Hematopoietic multipotent progenitor cell (in vitro differentiated cells): ENCODE results near the gene SRRD. TPM values are rescaled to one million over a fixed set of nuclear protein-coding genes. Genes with fewer than 3 reads are reported as not detected.
A peak's percentile ranks its signal among the peaks of the same experiment; 100 is the strongest.
"Not testable (repeated sequence)": the region's sequence is repeated elsewhere in the genome, so short reads cannot be mapped to it uniquely, and the experiment has no call there.

ENCODE experiments used
- DNase-seq, 3 donors: peaks; one replicate each; pipeline ENCODE4 v3.0.0-alpha.2; 2011 to 2015; ENCODE audit warnings: low read depth in 2 of 3, low spot score in 2 of 3
- total RNA-seq: library from RNA; depleted of rRNA; stranded (reverse); fragments of >200 nt; gene quantifications from one replicate; pipeline ENCODE4 v1.2.3, GENCODE V29; 2012

SRRD gene
- total RNA-seq, 1 donor, result 8.3 TPM

DNA sequence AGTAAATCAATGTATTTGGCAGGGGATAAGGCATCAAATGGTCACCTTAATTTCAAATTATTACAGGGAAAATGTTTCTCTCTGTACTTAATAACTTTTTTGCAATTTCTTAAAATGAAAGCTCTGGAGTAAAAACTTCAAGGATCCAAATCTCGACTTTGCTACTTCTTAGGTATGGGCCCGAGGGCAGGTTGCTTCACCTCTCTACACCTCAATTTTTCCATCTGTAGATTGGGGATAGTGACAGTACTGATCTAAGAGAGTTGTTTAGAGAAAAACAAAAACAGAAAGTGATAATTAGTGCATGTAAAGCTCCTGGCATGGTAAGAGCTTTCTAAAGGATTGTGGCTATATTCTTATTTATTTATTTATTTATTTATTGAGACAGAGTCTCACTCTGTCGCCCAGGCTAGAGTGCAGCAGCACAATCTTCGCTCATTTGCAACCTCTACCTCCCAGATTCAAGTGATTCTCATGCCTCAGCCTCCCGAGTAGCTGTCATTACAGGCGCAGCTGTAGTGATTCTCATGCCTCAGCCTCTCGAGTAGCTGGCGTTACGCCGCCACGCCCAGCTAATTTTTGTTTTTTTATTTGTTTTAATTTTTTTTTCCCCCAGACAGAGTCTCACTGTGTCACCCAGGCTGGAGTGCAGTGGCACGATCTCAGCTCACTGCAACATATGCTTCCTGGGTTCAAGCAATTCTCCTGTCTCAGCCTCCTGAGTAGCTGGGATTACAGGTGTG, 30.9 kb downstream of the SRRD start:
- DNase-seq, result no peak

DNA sequence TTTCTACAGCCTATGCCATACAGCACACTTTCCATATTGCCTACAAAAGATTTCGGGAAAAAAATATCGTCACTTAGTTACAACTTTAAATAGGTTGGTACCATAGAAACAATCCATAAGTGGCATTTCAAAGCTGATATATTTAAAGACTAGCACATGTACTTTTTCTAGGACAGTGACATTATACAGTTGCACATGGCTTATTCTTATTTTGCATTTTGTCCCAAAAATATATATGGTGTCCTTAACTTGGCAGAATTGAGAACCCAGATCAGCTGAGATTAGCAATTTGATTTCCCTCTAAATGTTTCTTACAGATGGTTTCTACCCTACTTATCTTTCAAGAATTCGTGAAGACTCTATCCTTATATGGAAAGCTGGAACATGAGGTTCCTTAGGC, 32.3 kb downstream of the SRRD start:
- DNase-seq, result no peak

DNA sequence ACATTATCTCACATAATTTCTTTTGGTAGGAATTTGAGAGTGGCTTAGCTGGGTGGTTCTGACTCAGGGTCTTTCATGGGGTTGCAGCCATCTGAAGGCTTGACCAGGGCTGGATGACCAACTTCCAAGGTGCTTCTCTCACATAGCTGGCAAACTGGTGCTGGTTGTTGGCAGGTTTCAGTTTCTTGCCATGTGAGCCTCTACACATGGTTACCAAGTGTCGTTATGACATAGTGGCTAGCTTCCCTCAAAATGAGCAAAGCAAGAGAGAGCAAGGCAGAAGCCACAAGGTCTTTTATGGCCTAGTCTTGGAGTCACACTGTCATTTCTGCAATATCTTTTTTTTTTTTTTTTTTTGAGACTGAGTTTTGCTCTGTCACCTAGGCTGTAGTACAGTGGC, 32.8 kb downstream of the SRRD start:
- no peak for DNase-seq

DNA sequence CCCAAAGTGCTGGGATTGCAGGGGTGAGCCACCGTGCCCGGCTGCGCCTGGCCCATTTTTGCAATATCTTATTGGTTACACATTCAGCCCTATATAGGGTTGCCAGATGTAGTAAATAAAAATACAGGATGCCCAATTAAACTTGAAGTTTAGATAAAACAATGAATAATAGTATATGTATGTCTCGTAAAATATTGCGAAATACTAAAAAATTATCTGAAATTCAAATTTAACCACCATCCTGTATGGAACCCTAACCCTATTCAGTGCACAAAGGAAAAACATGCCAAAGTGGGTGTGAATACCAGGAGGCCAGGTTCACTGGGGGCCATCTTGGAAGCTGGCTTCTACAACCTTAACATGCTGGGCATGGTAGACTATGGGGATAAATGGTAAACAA, 33.8 kb downstream of the SRRD start:
- no peak for DNase-seq

DNA sequence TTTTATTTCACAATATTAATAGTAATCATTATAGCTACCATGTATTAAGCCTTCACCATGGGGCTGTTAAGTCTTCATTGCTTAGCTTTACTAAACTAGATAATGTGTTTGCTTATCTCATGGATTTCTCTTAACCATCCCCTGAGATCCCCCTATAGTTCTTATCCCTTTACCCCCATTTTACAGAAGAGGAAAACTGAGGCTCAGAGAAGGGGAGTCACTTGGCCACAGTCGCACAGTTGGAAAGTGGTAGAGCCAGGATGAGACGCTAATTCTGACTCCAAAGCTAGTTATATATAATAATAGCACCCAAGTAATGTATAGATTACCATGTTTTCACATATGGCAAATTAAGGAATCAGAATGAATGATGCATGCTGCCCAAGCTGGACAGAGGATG, 38.3 kb downstream of the SRRD start:
- DNase-seq, result no peak

DNA sequence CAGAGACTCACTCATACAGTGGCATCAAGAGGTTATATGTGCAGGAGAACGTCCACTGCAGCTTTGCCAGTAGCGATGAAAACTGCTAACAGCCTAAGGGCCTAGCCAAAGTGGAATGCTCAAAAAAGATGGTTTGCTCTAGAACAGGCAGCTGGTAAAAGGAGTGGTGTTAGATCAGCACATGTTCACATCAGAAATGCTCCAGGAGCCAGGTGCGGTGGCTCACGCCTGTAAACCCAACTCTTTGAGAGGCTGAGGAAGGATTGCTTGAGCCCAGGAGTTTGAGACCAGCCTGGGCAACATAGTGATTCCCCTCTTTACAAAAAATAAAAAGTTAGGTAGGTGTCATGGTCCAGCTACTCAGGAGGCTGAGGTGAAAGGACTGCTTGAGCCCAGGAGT, 38.9 kb downstream of the SRRD start:
- DNase-seq, result no peak

DNA sequence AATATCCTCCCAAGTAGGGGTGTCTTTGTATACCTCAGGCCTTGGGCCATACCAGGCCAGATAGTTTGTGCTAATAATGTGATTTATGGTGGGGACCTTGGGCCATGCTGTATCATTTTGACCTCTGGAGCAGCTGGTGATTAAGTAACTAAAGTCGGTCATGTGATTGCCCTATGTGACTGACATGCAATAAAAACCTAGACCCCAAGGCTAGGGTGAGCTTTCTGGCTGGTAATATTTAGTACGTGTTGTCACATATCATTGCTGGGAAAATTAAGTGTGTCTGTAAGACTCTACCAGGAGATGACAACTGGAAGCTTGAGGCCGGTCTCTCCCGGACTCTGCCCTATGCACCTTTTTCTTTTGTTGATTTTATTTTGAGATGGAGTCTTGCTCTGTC, 41.2 kb downstream of the SRRD start:
- no peak for DNase-seq

DNA sequence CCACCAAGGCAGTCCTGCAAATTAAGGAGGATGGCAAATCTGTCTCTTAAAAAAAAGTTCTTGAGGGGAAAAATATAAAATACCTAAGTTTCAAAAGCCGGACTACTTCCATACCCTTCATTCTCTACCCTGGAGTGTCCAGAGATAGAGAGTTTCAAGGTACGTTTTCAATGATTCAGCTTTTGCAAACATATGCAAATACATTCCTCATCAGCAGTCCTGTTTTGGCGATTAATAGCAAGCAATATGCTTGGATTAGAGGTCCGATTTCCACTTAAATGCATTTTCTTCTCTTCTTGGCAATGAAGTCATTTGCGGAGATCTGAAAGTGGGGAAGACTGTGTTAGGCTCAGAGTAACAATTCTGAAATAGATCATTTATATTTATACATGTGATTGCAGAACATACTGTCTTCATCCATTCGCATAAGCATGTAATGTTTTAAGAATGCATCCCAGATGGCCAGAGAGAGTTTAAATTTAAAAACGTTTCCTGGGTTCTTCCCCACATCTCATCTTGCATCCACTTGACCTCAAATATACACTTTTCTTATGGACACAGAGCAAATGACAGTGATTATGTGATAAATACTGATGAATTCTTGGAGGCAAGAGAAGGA, 42.4 kb downstream of the SRRD start:
- DNase-seq, result no peak

DNA sequence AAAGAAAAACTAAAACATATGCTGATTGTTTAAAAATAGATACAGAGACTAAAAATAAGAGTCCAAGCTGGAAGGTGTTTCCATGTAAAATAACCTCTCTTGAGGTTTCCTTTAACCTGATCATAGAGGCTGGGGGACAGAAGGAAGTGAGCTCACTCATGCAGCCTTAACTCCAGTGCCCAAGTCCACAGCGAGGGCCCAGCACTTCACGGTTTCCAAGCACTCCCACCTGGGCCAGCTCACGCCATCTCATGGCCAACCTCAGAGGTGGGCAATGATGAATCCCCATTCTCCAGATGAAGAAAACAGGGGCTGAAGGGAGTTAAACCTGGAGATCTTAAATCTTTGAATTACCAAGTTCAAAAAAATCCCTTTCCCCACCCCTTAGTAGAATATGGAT, 43.5 kb downstream of the SRRD start:
- DNase-seq, result no peak

DNA sequence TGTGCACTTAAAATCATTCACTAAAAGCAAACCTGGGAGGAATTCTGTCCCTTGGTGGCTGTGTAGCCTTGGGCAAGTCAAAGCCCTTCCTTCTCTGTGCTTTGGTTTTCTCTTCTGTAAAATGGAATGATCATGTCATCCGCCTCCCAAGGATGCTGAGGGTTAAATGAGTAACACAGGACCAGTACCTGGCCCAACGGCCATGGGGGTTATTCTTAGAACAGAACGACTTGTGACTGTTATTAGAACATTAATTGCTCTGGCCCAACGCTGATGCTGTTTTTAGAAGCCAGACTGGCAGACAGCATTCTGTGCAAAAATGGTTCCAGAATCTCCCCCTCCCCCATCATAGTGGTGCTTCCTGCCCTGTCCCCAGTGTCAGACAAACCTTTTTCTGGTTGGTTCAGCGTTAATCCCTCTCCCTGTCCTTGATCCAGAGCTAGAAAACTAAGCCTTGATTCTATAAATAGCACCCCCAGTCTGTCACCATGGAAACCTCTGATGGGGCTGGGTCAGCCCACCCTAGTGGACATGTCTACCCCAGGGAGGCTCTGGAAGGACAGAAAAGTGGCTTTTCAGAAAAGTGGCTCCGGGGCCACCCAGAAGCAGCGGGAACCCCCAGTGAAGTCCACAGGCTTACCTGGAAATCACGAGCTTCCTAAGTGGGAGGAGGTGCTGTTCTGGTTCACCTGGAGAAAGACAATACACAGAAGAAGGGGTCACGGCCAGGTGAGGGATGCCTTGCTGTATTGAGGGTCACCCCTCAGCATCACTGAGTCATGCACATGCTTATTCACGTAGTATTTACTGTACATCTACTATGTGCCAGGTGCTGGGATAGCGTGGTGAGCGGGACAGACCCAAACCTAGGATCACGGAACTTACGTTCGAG, 44.1 kb downstream of the SRRD start:
- DNase-seq, result no peak

DNA sequence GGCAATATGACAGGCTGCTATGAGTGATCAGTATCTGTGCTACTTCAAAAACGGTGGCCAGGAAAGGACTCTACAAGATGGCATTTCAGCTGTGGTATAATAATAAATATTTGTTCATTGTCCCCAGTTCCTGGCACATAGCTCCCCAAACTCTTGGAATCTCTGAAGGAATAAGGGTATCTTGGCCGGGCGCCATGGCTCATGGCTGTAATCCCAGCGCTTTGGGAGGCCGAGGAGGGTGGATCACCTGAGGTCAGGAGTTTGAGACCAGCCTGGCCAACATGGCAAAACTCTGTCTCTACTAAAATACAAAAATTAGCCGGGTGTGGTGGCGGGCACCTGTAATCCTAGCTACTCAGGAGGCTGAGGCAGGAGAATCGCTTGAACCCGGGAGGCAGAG, 44.8 kb downstream of the SRRD start:
- DNase-seq, result not testable (repeated sequence)

DNA sequence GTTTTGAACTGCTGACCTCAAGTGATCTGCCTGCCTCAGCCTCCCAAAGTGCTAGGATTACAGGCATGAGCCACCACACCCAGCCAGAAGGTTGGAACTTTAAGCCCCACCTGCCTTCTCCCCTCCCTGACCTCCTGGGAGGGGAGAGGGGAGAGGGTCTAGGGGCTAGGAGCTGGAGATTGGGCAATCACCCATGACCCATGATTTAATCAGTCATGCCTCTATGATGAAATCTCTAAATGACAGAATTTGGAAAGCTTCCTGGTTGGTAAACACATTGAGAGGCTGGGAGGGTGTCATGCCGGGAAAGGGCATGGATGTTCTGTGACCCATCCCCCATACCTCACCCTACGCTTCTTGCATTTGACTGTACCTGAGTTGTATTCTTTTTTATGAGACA, 45.7 kb downstream of the SRRD start:
- DNase-seq, result no peak

DNA sequence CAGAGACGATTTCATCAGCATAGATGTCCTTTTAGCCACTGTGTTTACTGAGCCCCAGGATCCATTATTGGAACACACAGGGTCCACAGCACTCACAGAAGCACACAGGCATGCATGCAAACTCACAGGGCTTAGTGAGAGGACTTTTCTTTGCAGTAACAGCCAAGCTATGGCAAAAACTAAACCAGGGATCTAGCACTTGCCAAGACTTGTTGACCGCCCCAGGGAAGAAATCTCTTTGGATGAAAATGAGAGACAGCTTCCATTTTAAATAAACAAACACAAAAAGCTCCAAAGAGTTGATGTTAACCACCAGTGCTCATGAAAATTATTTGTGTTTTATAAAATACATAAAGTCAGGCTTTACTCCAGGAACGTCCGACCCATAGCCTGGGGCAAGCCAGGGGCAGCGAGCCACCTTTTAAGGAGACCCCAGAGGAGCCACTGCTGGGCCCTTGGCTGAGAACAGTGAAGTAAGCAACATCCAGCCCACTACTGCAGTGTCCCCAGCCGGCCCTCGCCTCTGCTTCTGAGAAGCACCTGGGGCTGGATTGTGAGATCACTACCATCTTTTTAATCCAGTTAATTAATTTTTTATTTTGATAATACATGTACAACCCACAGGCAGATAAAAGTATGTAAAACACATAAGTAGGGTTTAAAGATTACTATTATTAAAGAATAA, 50.6 kb downstream of the SRRD start:
- DNase-seq, result no peak

DNA sequence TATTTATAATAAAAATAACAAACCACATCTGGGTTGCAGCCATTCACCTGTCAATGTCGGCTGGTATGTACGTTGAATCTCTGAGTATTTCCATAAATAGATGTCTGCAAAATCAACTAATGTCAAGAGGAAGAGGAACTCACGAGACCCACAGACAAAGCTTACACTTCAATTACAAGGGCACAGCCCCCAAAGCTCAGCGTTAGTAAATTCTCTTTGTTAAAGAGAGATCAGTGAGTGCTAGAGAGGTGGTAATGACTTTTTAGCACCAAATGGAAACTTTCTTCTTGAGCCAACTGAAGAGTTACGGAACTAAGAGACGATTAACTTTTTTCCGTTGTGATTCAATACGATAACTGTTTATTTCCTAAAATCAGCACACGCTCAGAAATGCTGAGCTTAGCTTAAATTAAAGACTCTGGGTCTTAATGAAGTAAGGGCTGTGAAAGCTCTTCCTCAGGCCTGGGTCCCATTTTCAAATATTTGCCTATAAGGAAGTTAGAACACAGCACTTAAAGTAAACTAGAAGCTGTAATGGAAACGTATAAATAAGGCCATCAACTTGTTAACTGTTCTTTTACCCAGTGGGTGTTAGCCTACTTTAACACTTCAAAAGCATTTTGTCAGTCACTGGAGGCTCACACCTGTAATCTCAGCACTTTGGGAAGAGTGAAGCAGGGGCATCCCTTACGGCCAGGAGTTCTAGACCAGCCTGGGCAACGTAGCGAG, 51.4 kb downstream of the SRRD start:
- peak in 1 of 3 donors; percentile 17 for DNase-seq

DNA sequence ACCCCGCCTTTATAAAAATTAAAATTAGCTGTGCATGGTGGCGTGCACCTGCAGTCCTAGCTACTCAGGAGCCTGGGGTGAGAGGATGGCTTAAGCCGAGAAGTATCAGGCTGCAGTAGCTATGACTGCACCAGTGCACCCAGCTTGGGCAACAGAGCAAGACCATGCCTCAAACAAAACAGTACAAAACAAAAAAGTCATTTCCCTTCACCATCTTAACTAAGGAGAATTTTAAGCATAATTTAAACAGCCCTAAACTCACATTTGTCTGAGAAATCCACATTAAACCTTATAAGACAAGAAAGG, 51.9 kb downstream of the SRRD start:
- DNase-seq, result no peak

DNA sequence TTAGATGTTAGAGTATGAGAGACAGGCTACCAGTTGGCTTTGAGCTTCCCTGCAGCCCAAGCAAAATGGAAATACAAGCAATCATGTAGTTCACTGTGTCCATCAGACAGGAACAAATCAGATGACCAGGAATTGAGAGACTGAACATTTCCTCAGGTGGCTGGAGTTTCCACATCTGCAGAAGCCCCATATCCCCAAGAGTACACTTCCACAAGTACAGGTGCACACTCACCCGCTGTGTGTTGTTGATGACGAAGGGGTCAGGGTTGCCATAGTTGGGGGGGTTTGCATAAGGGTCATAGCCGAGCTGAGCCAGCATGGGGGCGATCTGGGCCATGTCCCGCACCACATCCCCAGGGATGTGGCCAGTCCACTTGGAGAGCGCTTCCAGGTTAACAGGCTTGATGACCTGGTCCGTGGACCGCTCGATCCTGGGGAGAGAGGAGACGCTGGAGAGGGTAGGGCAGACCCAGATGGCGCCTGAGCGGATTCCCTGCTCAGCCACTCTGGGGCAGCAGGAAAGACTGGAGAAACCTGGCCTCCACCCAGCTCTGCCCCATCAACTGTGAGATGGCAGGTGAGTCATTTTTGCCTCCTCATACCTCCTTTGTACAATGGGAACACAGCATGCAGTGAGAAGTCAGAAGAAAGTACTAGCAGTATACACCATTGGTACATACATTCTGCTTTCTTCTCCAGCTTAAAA, 52.5 kb downstream of the SRRD start:
- no peak for DNase-seq

DNA sequence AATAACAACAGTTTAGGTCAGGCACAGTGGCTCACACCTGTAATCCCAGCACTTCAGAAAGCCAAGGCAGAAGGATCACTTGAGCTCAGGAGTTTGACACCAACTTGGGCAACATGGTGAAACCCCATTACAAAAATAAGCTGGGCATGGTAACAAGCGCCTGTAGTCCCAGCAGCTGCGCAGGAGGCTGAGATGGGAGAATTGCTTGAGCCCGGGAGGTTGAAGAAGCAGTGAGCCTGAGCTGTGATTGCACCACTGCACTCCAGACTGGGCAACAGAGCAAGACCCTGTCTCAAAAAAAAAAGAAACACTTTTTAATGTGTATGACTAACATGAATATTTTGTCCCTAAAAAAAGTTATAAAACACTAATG, 53.1 kb downstream of the SRRD start:
- DNase-seq, result no peak

DNA sequence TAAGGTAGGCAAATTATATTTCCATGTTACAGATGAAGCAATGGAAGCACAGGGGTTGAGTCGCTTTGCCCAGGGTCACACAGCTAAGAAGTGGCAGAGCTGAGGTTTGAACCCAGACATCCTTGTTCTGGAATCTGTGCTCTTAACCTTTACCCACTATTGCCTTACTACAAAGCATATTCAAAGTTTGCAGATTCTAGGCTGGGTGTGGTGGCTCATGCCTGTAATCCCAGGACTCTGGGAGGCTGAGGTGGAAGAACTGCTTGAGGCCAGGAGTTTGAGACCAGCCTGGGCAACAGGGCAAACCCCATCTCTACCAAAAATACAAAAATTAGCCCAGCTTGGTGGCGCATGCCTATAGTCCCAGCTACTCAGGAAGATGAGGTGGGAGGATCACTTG, 56.4 kb downstream of the SRRD start:
- no peak for DNase-seq

DNA sequence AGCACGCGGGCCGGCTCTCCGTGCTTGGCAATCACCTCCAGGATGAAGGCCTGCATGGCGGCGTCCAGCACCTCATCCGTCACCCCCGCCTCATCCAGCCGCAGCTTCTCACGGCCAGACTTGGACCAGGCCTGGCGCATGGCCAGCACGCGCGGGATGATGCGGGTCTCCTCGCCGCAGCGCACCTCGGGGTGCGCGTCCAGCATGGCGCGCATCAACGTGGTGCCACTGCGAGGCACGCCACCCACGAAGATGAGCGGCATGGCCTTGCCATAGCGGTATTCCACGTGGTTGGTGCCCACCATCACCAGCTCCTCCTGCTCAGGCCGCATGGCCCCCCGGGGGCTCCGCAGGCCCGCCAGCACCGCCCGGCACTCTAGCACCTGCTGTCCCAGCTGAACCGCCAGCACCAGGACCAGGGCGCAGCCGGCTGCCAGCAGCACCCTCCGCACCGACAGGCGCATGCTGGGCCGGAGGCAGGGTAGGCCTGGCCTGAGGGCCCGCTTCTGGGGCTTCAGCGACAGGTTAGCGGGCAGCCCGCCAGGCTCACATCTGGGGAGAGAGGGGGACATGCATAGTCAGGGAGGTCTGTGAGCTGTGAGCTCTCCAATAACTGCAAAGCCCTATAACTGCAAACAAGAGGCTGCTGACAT, 57.6 kb downstream of the SRRD start:
- no peak for DNase-seq

DNA sequence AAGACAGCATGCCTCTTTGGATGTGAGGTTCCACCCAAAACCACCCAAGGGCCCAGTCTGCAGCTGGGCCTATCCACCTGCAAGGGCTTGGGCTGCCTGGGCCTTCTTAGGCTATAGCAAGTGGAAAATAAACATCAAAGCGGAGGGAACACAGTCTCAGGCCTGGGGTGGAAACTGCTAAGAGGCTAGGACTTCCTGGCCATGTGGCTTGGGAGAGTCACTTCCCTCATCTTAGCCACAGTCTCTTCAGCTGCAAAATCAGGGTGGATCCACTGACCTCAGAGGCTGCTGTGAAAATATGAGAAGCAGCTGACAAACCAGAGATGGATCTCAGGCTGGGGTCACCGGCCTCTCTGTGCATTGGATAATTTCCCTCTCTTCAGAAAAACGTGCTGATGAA, 59.2 kb downstream of the SRRD start:
- peak in 2 of 3 donors; percentile 26 to 67 for DNase-seq
